HAP-1 (cell line): ENCODE measurements around the gene INPP5D.
A peak's percentile ranks its signal among the peaks of the same experiment; 100 is the strongest.

Experiments
- DNase-seq, 2 experiments: peaks; one replicate each; pipeline ENCODE4 v3.0.0-alpha.2; 2016 to 2020; ENCODE audit warnings: low spot score in 2 of 2
- H3K27me3 ChIP-seq: fragments of 250-450 bp; sonication (Bioruptor Pico); 2 replicates; pipeline ENCODE4 v1.5.1; 2020; ENCODE audit warnings: low read depth, mild to moderate bottlenecking, moderate library complexity
- H3K36me3 ChIP-seq: fragments of 250-450 bp; sonication (Bioruptor Pico); replicated peaks from 2 replicates; pipeline ENCODE4 v1.5.1; 2020; ENCODE audit warnings: mild to moderate bottlenecking
- H3K4me1 ChIP-seq: fragments of 250-450 bp; sonication (Bioruptor Pico); 2 replicates; pipeline ENCODE4 v1.5.1; 2020; ENCODE audit warnings: mild to moderate bottlenecking
- H3K4me3 ChIP-seq: fragments of 250-450 bp; sonication (Bioruptor Pico); 2 replicates; pipeline ENCODE4 v1.5.1; 2020; ENCODE audit warnings: mild to moderate bottlenecking, moderate library complexity
- H3K9me3 ChIP-seq: fragments of 250-450 bp; sonication (Bioruptor Pico); 2 replicates; pipeline ENCODE4 v1.5.1; 2020; ENCODE audit warnings: mild to moderate bottlenecking, moderate library complexity
- in situ Hi-C: fragments of 300-500 bp; cut with MboI; formaldehyde crosslinking; loops from 3 replicates; pipeline ENCODE4 v1.14.3; 2020; ENCODE audit warnings: low sequenced_read_pairs, inconsistent platforms, mixed read lengths

The INPP5D gene

DNA sequence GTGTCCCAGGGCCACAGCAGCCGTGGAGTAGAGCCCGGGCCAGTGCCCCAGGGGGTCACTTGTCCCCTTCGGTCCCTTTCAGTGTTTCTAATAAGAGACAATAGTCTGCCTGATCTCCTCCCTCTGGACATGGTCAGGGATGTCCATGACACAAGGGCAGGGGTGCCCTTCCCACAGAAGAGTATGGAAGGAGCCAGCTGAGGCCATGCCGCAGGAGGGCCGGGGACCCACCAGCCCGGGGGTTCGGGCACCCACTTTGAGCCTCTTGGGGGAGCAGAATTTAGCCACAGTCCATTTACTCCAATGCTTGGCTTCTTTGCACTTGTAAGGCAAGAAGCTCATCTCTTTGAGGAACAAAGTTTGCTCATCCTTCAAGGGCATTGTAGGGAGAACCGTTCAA lies 102.6 kb downstream of the INPP5D start:
- H3K4me1 ChIP-seq: no peaks in the 10 kb centered on the region
- no peaks in the 10 kb centered on the region for H3K27me3 ChIP-seq
- DNase-seq: no peak
- H3K9me3 ChIP-seq: no peaks in the 10 kb centered on the region
- no peaks in the 10 kb centered on the region for H3K36me3 ChIP-seq
- no peak overlapping the region for H3K4me3 ChIP-seq
- in situ Hi-C loops: no loop called here

DNA sequence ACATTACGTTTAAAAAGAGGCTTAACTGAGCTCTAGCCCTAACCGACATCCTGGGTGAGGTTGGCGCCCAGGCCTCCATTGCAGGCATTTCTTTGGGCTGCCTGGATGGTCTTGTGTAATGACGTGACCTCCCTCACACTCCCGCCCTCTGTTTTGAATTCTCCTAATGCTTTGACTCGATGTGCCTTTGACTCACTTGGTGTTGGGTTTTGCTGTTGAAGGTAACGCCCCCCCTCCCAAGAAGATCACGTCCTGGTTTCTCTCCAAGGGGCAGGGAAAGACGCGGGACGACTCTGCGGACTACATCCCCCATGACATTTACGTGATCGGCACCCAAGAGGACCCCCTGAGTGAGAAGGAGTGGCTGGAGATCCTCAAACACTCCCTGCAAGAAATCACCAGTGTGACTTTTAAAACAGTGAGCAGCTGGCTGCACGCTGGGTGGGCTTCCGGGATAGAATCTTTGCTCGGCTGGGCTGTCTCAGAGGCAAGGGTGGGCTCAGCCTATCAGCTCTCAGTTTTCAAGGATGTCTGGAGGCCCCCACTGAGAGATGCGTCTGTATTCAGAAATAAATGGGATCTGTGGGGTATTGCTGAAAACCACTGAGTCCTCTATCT lies 103.5 kb downstream of the INPP5D start:
- Histone ChIP-seq H3K9me3 (no peaks in the 10 kb centered on the region), H3K27me3 (no peaks in the 10 kb centered on the region), H3K4me1 (no peaks in the 10 kb centered on the region), H3K36me3 (no peaks in the 10 kb centered on the region), H3K4me3 (no peak overlapping the region)
- no peak for DNase-seq
- in situ Hi-C loops: no loop called here

DNA sequence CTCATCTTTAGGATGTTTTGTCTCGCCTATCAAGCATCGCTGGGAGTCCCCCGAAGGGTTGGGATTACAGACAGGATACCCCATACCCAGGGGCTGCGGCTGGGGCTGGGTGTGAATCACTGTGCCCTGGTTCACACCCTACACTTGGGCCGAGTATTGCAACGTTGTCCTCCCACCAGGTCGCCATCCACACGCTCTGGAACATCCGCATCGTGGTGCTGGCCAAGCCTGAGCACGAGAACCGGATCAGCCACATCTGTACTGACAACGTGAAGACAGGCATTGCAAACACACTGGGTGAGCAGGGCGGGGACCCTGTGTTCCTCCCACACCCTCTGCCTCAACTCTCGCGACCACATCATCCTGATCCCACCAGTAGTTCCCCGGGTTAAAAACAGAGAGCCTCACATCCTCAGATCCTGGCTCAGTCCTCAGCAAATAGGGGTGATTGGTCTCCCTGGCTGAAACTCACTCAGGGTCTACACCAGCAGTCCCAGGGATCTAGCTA lies 104.0 kb downstream of the INPP5D start:
- no peaks in the 10 kb centered on the region for H3K9me3 ChIP-seq
- no peak overlapping the region for H3K4me3 ChIP-seq
- in situ Hi-C loops: no loop called here
- no peaks in the 10 kb centered on the region for H3K27me3 ChIP-seq
- no peaks in the 10 kb centered on the region for H3K4me1 ChIP-seq
- DNase-seq: no peak
- H3K36me3 ChIP-seq: no peaks in the 10 kb centered on the region

DNA sequence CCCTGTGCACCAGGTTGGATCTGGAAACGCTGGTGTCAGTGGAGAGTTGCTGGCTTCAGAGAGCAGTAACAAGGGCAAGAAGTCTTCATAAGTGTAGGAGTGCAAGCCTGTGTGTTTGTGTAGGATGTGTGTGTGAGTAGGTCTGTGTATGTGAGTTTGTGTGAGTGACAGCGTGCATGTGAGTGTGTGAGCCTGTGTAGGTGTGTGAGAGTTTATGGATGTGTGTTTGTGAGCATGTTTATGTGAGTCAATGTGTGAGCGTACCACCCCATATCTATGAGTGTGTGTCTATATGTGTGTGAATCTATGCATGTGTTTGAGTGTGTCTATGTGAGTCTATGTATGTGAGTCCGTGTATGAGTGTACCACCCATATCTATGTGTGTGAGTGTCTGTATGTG lies 104.8 kb downstream of the INPP5D start:
- no peak overlapping the region for H3K4me3 ChIP-seq
- DNase-seq: no peak
- H3K27me3 ChIP-seq: no peaks in the 10 kb centered on the region
- in situ Hi-C loops: no loop called here
- no peaks in the 10 kb centered on the region for H3K4me1 ChIP-seq
- H3K36me3 ChIP-seq: no peaks in the 10 kb centered on the region
- no peaks in the 10 kb centered on the region for H3K9me3 ChIP-seq

DNA sequence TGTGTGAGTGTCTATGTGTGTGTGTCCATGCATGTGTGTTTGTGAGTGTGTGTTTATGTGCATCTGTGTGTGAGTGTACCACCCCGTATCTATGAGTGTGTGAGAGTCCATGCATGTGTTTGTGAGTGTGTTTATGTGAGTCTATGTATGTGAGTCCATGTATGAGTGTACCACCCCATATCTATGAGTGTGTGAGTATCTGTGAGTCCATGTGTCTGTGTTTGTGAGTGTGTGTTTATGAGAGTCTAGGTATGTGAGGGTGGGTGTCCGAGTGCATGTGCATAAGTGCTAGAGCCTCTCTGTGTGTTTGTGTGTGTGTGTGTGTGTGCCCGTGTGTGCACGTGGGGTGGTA lies 105.4 kb downstream of the INPP5D start:
- H3K27me3 ChIP-seq: no peaks in the 10 kb centered on the region
- no peak overlapping the region for H3K4me3 ChIP-seq
- in situ Hi-C loops: no loop called here
- no peaks in the 10 kb centered on the region for H3K36me3 ChIP-seq
- no peaks in the 10 kb centered on the region for H3K9me3 ChIP-seq
- DNase-seq: no peak
- H3K4me1 ChIP-seq: no peaks in the 10 kb centered on the region

DNA sequence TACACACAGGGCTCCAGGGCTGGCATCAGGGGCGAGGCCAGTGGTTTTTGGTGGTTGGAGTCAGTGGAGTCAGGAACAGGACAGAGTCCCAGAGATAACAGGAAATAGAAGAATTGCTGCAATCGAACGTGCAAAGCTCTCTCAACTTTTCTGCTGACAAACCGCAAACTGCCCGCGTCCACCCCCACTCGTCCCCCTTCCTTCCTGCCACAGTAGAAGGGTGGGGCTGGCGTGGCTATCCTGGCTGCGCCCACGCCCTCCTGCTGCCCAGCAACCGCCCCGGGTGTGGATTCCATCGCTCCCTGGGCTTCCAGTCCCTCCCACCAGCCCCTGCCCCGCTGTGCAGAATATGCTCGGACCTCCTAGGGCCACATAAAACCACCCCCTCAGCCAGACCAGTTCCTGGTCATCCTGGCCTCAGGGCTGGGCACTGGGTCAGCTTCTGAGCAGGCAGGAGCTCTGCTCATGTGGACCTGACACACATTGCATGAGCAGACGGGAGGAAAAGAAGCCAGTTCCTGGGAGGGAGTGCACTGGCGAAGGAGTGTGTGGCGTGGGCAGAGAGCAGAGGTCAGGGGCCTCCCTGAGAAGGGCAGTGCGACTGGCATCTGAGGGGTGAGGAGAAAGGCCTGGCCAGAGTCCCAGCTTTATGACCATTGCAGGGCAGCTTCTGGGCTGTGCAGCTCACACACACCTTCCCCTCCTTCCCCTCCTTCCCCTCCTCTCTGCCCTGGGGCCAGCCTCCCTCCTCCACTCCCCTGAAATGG lies 105.9 kb downstream of the INPP5D start:
- Histone ChIP-seq H3K36me3 (no peaks in the 10 kb centered on the region), H3K27me3 (no peaks in the 10 kb centered on the region), H3K4me1 (no peaks in the 10 kb centered on the region), H3K9me3 (no peaks in the 10 kb centered on the region), H3K4me3 (no peak overlapping the region)
- in situ Hi-C loops: no loop called here
- DNase-seq: no peak

DNA sequence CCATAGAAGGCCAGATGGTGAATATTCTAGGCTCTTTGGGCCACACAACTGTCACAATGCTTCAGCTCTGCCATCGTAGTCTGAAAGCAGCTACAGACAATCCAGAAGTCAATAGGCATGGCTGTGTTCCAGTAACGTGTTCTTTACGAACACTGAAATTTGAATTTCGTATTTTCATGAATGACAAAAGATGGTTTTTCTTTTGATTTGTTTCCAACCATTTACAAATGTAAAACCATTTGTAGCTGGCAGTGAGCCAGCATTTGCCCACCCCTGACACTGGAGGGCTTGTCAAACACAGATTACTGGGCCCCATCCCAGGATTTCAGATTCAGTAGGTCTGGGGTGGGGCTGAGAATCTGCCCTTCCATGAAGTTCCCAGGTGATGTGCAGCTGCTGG lies 108.3 kb downstream of the INPP5D start:
- in situ Hi-C loops: no loop called here
- Histone ChIP-seq H3K36me3 (no peaks in the 10 kb centered on the region), H3K9me3 (no peaks in the 10 kb centered on the region), H3K4me3 (no peak overlapping the region), H3K27me3 (no peaks in the 10 kb centered on the region), H3K4me1 (no peaks in the 10 kb centered on the region)
- DNase-seq: peak in 1 of 2 experiments; percentile 20

DNA sequence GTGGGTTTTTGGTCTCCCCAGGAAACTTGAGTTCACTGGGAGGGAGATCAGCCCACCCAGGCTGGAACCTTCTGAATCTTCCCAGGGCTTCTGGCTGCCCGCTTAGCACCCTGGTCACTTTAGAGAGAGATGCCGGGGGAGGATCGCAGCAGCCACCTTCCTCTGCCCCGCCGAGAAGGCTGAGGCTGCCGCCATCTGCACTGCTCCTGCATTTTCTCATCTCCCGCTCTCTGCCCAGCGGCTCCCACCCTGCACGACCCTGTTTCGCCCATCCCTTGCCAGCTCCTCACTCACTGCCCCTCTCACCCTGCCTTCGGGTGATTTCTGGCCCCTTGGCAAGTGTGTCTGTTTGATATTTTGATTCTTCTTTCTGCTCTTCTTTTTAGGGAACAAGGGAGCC lies 108.8 kb downstream of the INPP5D start:
- Histone ChIP-seq H3K36me3 (no peaks in the 10 kb centered on the region), H3K4me1 (no peaks in the 10 kb centered on the region), H3K4me3 (no peak overlapping the region), H3K9me3 (no peaks in the 10 kb centered on the region), H3K27me3 (no peaks in the 10 kb centered on the region)
- in situ Hi-C loops: no loop called here
- no peak for DNase-seq

DNA sequence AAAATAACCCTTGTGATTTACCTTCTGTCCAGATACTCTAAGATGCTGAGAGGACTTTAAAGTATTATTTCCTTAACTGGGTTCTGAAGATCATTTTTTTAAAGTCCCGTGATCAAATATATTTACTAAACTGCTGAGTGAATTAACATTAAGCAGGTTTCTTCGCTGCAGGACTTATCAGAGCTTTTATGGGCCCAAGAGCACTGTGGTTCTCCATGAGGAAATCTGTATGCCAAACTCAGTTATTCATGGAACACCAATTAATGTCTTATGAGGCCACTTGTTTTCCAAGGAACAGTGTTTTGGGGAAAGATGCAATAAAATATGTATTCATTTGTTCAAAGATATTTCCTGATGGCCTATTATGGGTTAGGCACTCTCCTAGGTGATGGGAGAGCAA lies 111.2 kb downstream of the INPP5D start:
- in situ Hi-C loops: no loop called here
- no peaks in the 10 kb centered on the region for H3K36me3 ChIP-seq
- DNase-seq: no peak
- no peaks in the 10 kb centered on the region for H3K27me3 ChIP-seq
- no peaks in the 10 kb centered on the region for H3K9me3 ChIP-seq
- H3K4me3 ChIP-seq: no peak overlapping the region
- no peaks in the 10 kb centered on the region for H3K4me1 ChIP-seq

DNA sequence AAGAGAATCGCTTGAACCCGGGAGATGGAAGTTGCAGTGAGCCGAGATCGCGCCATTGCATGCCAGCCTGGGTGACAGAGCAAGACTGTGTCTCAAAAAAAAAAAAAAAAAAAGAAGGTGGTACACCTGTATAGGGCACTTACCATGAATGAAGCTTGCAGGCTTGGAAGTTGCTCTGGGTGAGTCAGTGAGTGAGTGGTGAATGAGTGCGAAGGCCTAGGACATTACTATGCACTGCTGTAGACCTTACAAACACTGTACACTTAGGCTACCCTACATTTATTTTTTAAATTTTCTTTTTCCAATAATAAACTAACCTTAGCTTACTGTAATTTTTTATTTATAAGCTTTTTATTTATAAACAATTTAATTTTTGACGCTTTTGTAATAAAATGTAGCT lies 113.0 kb downstream of the INPP5D start:
- DNase-seq: no peak
- Histone ChIP-seq H3K27me3 (no peaks in the 10 kb centered on the region), H3K4me3 (no peak overlapping the region), H3K36me3 (no peaks in the 10 kb centered on the region), H3K4me1 (peaks cover 4% of the 10 kb centered on the region; the same call in 1 of the 2 replicates), H3K9me3 (no peaks in the 10 kb centered on the region)
- in situ Hi-C loops: no loop called here

DNA sequence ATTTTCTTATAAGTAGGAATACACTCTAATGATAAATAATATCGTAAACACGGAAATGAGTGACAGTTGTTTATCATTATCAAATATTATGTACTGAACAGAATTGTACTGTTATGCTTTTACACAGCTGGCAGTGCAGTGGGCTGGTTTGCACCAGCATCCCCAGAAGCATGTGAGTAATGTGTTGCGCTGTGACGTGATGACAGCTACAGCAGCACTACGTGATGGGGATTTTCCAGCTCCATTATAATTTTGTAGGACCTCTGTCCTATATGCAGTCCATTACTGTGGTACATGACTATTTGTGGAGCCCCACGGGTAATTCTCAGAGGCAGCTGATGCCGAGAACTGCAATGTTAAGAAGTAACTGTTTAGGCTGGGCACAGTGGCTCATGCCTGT lies 114.0 kb downstream of the INPP5D start:
- H3K9me3 ChIP-seq: no peaks in the 10 kb centered on the region
- no peaks in the 10 kb centered on the region for H3K36me3 ChIP-seq
- H3K4me3 ChIP-seq: no peak overlapping the region
- peaks cover 4% of the 10 kb centered on the region; the same call in 1 of the 2 replicates for H3K4me1 ChIP-seq
- DNase-seq: no peak
- no peaks in the 10 kb centered on the region for H3K27me3 ChIP-seq
- in situ Hi-C loops: no loop called here

DNA sequence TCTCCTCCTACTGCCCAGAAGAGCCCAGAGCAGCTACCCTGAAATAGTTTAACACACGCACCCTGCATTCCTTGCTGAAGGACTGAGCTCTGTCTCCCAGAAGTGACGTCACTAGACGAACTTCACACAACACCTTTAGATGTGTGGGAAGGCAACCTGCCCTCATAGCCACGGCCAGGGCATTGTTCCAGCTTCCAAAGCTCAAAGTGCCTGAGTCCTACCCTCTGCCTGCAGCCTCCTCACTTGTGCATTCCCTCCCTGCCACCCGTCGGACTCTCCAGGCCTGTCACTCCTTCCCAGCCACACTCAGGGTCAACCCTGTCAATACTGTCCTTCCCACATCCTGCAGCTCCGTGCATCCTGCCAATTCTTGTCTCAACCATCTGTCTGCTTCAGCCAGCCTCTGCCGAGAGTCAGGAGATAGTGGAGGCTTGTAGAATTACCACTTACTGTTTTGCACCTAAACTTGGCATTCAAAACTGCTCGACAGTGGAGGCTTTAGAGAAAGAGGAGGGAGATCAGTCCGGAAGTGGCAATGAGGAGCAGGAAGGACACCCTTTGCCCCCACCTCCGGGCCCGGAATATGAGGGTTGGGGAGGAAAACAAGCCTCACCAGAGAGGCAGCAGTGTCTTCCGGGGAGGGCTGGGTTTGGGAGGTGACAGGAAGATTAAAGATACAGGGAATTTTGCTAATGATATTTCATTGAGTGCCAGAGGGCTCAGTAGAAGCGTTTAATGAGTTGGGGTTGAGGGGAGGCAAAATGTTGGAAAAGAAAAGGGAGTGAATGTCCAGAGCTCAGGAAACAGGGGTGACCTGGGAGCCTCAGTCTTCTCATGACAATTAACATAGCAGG lies 119.1 kb downstream of the INPP5D start:
- H3K27me3 ChIP-seq: no peaks in the 10 kb centered on the region
- no peaks in the 10 kb centered on the region for H3K9me3 ChIP-seq
- in situ Hi-C loops: no loop called here
- H3K36me3 ChIP-seq: no peaks in the 10 kb centered on the region
- no peak overlapping the region for H3K4me3 ChIP-seq
- no peak for DNase-seq
- H3K4me1 ChIP-seq: peaks cover 4% of the 10 kb centered on the region; the same call in 1 of the 2 replicates

DNA sequence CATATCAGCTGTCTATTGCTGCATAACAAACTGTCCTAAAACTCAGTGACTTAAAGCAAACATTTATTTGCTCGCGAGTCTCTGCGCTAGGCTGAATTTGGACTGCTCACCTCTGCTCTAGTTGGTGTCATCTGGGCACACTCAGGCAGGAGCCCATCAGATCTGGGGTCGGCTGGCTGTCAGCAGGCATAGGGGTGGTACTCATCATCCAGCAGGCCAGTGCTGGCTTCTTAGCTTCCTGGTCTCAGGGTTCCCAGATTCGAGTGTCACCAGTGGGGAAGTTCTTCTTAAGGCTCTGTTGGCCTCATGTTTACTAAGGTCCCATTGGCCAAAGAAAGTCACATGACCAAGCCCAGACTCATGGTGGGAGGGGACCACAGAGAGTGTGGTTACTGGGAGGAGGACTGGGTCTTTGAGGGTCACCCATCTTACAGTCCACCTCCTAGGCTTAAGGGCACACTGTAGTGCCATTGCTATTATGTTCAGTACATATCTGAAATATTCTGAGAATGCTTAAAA lies 119.8 kb downstream of the INPP5D start:
- Histone ChIP-seq H3K36me3 (no peaks in the 10 kb centered on the region), H3K4me1 (peaks cover 4% of the 10 kb centered on the region; the same call in 1 of the 2 replicates), H3K27me3 (no peaks in the 10 kb centered on the region), H3K9me3 (no peaks in the 10 kb centered on the region), H3K4me3 (no peak overlapping the region)
- no peak for DNase-seq
- in situ Hi-C loops: no loop called here
